Stimulated activated CD4-positive, alpha-beta T cell treated with anti-CD3 and anti-CD28 coated beads, Interleukin-15, amount 100 ng/mL, for 1 hour (primary cell): ENCODE measurements around the gene RFX2.

Experiments used
- DNase-seq, 2 donors: peaks; one replicate each; pipeline ENCODE4 v3.0.0-alpha.2; 2020; ENCODE audit warnings: low read depth in 1 of 2, low spot score in 1 of 2

Gene RFX2

GRCh38 chr19:5959260-5960004 lies 150.9 kb downstream of the RFX2 start:
- no peak for DNase-seq

GRCh38 chr19:5958851-5959122 lies 151.5 kb downstream of the RFX2 start:
- DNase-seq: no peak

- no peak for DNase-seq
These were observed 152.0 kb downstream of the RFX2 start for GRCh38 chr19:5958074-5958850.

GRCh38 chr19:5957170-5957569 lies 153.1 kb downstream of the RFX2 start:
- DNase-seq: no peak

- DNase-seq: no peak
These were observed 153.6 kb downstream of the RFX2 start for GRCh38 chr19:5956728-5957127.

- DNase-seq: no peak
These were observed 154.0 kb downstream of the RFX2 start for GRCh38 chr19:5956323-5956722.

- DNase-seq: no peak
These were observed 154.7 kb downstream of the RFX2 start for GRCh38 chr19:5955636-5955935.

GRCh38 chr19:5954293-5954692 lies 156.0 kb downstream of the RFX2 start:
- no peak for DNase-seq

- no peak for DNase-seq
These were observed 156.6 kb downstream of the RFX2 start for GRCh38 chr19:5953680-5954213.

GRCh38 chr19:5953030-5953589 lies 157.2 kb downstream of the RFX2 start:
- DNase-seq: no peak

GRCh38 chr19:5952193-5953029 lies 157.9 kb downstream of the RFX2 start:
- DNase-seq: no peak

GRCh38 chr19:5951338-5951861 lies 158.9 kb downstream of the RFX2 start:
- no peak for DNase-seq

GRCh38 chr19:5950741-5951140 lies 159.6 kb downstream of the RFX2 start:
- DNase-seq: no peak

GRCh38 chr19:5949792-5950305 lies 160.5 kb downstream of the RFX2 start:
- DNase-seq: no peak

GRCh38 chr19:5948752-5949564 lies 161.3 kb downstream of the RFX2 start:
- DNase-seq: no peak

- DNase-seq: no peak
These were observed 162.9 kb downstream of the RFX2 start for GRCh38 chr19:5947435-5947834.

- DNase-seq: no peak
These were observed 166.7 kb downstream of the RFX2 start for GRCh38 chr19:5943623-5944022.
